Spleen (tissue), 7 donors: ENCODE measurements around the gene OR2T27.

Source experiments
- POLR2A ChIP-seq, 3 donors: fragments of 450-650 bp; IDR thresholded peaks; one replicate each; pipeline ENCODE4 v1.5.1; 2017; ENCODE audit warnings: antibody characterized with exemption in 3 of 3, mild to moderate bottlenecking in 1 of 3
- POLR2AphosphoS5 ChIP-seq, 3 donors: sonication (generic); formaldehyde crosslinking; IDR thresholded peaks; one replicate each; pipeline ENCODE4 v1.5.1; 2017; ENCODE audit warnings: antibody characterized with exemption in 3 of 3
- TF ChIP-seq, protein P1 (sequence below), 11 experiments: fragments of 200-600 bp in 7 of 11; fragments of 450-650 bp in 4 of 11; sonication (generic) in 4 of 11; IDR thresholded peaks in 8 of 11; conservative IDR thresholded peaks in 3 of 11; 1 replicate in 7 of 11; 2 replicates in 4 of 11; pipeline versions ENCODE4 v1.4.0 to v1.8.0; 2016 to 2021; ENCODE audit warnings: antibody characterized with exemption in 11 of 11, inconsistent platforms in 4 of 11, mild to moderate bottlenecking in 1 of 11
- donor health status: DM: no; HTN: no; CAD: no; lungs with moderate emphysema.
- donor health status: DM: no; HTN: no; CAD: no.
- donor health status: DM: no; HTN: no; CAD: no.

DNA sequence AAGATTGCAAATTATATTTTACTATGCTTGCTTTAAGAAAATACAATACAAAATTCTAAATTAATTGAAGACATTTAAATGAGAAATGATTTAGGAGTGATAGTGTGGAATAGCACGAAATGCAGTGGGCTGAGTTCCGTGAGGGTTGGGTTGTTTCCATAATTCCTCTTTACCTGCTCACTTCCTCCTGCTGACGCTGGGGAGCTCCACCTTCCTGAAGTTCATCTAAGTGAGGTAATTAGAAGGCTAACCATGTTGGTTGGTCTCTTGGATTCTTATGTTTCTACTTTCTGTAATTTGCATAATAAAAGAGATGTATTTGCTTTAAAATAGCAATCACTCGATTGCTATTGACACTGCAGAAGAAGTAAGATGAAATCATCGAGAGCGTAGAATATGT, 42.6 kb upstream of the OR2T27 start:
- TF ChIP-seq POLR2AphosphoS5 (IDR thresholded peaks at IDR 0.05) (no peak), POLR2A (IDR thresholded peaks at IDR 0.05) (no peak)
- TF ChIP-seq, protein P1, sequence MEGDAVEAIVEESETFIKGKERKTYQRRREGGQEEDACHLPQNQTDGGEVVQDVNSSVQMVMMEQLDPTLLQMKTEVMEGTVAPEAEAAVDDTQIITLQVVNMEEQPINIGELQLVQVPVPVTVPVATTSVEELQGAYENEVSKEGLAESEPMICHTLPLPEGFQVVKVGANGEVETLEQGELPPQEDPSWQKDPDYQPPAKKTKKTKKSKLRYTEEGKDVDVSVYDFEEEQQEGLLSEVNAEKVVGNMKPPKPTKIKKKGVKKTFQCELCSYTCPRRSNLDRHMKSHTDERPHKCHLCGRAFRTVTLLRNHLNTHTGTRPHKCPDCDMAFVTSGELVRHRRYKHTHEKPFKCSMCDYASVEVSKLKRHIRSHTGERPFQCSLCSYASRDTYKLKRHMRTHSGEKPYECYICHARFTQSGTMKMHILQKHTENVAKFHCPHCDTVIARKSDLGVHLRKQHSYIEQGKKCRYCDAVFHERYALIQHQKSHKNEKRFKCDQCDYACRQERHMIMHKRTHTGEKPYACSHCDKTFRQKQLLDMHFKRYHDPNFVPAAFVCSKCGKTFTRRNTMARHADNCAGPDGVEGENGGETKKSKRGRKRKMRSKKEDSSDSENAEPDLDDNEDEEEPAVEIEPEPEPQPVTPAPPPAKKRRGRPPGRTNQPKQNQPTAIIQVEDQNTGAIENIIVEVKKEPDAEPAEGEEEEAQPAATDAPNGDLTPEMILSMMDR (IDR thresholded peaks at IDR 0.05 in 8 of 11, conservative IDR thresholded peaks at IDR 0.05 in 3 of 11): no peak
